AG08395 (cell line): ENCODE results near the gene ADD1.
A peak's percentile ranks its signal among the peaks of the same experiment; 100 is the strongest.
"Not testable (repeated sequence)": the region's sequence is repeated elsewhere in the genome, so short reads cannot be mapped to it uniquely, and the experiment has no call there.

Source experiments
- DNase-seq: peaks from one replicate; pipeline ENCODE4 v3.0.0; 2012; ENCODE audit warnings: mixed read lengths, low spot score

The ADD1 gene

GRCh38 chr4:2886161-2886560 lies 42.5 kb downstream of the ADD1 start:
- DNase-seq = no peak

DNA sequence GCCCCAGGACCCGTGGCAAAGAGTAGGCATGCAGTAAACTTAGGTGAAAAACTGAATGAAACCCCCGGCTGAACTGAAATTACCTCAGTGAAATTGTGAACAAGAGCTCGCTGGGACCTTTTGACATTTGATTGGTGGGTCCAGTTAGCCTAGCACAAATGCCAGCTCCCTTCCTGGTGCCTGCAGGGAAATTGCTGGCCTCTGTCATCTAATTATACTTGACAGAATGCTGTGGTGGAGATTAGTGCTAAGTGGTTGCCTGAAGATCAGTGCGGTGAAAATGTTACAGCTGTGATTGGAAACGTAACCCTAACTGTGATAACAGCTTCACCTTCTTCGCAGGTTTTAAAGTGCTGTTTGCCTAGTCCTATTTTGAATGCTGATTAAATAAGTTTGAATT lies 43.0 kb downstream of the ADD1 start:
- DNase-seq = no peak

DNA sequence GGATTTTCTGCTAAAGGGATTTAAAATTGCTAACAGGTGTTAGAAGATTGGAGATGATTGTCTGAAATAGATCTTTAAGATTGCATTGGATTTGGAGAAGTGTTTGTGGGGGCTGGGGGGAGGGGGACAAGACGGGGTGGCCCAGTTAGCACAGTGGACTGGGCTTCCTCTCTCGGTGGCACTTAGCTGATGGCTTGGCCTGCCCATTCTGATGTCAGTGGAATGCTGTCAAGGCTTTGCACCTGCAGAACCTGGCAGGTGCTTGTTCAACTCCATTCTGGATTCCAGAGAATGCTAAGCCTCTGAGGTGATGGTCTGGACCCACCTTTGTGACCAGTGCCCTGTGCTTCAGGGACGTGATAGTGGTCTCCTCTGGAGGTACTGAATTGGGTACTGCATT lies 43.7 kb downstream of the ADD1 start:
- DNase-seq = no peak

DNA sequence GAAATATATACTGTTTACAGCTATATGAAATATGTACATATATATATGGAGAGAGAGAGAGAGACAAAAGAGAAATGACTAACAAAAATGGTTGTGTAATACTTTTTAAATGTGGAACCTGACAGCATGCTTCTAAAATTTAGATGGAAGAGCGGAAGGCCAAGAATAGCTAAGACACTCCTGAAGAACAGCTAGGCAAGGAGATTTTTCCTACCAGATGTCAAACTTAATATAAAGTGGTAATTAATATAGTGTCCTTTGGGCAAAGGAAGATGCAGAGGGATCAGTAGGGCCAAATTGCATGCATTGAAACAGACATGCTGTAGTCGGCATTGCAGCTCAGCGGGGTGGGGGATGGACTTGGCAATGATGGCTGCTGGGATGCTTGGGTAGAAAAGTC lies 45.2 kb downstream of the ADD1 start:
- no peak for DNase-seq

DNA sequence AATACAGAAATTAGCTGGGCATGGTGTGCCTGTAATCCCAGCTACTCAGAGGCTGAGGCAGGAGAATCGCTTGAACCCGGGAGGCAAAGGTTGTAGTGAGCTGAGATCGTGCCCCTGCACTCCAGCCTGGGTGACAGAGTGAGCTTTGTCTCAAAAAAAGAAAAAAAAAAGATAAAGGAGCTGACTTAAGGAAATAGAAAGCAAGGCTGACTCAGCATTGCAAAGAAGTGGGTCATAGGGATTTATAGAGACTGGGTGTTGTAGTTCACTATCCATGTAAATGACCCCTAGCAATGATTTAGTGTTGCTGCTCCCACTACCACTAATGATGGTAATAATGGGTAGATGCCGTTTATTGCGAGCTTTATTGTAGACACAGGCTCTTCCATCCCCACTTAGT lies 47.6 kb downstream of the ADD1 start:
- DNase-seq = peak; percentile 40

GRCh38 chr4:2893772-2894171 lies 50.1 kb downstream of the ADD1 start:
- DNase-seq = no peak

DNA sequence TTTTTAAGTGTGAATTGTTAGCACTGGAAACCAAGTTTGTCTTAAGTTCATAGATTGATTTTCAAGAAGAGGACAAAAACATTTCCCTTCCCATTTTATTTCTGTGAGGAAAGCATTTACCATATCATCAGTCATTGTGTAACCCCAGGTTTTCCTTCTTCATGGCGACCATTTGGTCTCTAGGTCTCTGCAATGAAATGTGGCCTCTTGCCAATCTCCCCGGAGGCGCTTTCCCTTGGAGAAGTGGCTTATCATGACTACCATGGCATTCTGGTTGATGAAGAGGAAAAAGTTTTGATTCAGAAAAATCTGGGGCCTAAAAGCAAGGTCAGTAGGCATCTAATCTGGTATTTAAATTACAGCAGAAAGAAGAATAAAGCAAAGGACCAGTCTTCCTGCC lies 54.4 kb downstream of the ADD1 start:
- DNase-seq = no peak

DNA sequence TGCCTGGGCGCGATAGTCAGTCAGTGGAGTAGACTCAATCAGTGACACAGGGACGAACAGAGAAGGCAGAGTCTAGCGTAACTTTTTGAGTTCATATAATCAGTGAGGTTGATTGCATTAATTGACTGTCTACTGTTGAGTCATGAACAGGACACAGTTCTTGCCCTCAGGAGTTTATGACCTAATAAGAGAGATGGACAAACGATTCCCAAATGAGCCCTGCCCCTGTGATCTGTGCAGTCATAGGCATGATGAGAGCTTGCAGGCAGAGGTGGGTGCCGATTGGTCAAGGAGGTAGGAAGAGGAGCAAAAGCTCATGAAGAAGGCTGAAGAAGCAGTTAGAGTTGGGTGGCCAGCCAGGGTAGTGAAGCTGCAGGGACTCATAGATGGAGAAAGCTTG lies 57.1 kb downstream of the ADD1 start:
- no peak for DNase-seq

DNA sequence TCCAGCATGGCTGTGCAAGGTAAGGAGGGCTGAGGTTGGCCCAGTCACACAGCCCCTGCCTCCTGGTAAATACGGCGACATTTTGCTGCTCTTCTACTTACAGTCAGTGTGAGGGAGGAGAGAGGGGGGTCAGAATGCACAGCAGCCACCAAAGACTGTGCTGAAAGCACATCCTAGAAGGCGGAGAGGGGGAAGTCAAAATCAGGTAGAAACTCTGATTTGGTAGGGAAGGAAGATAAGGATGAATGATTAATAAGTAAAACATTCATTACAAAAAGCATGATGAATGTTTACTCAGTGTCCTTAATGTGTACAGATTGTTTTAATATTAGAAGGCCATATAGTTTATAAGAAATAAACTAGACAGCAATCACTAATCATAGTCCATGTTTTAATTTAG lies 57.5 kb downstream of the ADD1 start:
- DNase-seq = no peak

GRCh38 chr4:2902126-2902525 lies 58.5 kb downstream of the ADD1 start:
- no peak for DNase-seq

DNA sequence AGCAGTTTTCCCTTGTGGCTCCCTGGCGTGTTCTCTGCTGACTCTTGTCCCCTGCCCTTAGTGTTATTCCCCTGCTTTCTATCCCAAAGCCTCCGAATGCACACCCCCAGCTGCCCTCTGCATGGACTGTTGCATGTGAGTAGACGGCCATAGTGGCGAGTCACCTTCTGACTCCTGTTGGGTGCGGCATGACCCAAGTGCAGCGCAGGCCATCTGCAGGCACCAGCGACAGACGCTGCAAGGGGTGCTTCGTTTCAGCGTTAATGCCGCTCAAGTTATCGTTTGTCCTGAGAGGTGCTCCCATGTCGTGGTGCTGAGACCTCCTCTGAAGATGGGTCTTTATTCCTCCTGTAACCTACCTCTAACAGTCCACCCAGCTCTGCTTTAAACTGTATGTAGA lies 61.9 kb downstream of the ADD1 start:
- no peak for DNase-seq

DNA sequence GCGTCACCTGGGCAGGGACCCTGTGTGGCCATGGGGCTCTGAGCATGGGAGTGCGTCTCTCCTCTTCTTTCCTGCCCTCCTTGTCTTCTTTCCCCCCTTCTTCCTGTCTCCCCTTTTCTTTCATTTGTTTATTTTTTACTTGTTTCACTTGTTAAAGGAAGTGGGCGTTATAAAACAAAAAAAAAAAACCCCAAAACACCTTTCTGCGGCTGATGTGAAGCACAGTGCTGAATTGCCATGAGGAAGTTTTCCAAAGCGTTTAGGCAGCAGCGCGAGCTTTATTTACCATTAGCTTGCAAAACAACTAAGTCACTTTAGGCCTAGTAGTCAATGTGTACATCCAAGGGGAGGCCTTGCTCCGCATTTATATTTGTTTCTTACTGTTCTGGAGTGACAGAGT lies 62.6 kb downstream of the ADD1 start:
- no peak for DNase-seq

GRCh38 chr4:2907226-2907625 lies 63.6 kb downstream of the ADD1 start:
- no peak for DNase-seq

DNA sequence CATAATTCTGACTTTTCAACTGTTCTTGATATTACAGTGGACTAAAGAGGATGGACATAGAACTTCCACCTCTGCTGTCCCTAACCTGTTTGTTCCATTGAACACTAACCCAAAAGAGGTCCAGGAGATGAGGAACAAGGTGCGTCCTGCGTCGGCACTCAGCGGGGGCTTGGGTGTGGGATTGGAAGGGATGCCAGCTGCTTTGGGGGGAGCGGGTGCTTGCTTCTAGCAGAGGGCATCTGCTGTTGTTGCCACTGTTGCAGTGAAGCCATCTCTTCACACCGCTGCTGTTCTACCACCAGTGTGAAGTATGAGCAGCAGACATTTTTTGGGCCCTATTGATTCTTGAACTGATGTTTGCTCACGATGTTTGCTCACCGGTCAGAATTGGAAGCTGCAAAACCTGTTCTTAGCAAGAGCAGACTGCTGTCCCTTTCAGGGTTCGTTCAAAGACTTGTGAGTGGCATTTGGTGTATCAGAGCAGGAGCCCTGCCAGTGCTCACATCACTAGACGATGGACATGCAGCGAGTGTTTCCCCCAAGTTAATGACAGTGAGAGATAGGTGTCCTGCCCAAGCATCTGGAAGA lies 64.2 kb downstream of the ADD1 start:
- DNase-seq = no peak

DNA sequence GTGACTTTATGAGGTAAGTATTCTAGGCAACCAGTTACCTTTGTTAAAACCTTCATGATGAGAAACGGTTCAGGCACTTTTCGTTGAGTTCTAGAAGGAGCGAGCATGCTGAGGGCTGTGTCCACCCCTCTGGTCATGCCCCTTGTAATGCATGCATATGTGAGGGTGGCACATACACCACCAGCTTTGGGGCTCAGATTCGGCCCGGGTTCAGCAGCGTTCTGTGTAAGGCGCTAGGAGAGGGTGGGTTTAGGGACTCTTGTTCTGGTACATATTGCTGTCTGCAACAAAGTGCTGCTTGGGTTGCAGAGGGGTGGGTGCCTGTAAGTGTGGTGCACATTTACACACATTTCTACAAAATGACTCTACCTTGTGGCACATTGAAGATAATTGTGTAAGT lies 65.0 kb downstream of the ADD1 start:
- no peak for DNase-seq

DNA sequence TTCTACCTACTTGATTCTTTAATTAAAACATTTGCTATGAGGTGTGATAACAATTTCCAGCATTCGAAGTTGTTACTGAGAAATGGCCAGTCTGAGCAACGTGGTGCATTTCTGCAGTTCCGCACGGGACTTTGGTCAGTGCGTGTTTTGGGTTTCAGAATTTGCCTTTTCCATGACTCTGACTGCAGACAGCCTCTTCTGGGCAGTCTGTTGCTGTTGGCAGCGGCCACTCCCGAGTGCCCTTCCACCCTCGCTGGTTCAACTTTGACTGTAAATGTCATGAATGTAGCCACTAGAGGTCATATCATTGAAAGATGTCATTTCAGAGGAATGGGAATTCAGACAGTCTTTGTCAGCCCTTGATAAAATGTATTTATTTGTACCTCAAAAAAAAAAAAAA lies 65.9 kb downstream of the ADD1 start:
- DNase-seq = no peak

DNA sequence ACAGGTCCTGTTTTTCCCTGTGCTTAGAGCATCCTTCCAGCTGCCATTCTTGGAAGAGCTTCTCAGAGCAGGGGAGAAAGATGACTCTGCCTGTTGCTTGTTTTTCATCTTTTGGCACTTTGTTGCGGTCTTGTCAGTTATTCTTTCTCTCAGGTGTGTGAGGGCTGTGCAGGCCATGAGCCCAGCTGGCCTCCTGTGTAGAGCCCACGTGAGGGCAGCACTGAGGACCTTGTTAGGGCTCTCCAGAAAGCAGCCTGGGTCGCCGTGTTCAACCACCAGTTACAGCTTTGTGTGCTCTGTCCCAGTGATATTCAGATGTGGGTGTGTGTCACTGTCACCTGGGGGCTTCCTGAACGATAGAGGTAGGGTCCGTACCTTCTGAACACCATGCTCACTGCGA lies 66.8 kb downstream of the ADD1 start:
- no peak for DNase-seq

- DNase-seq = no peak
Measured at GRCh38 chr4:2911868-2912267, 68.2 kb downstream of the ADD1 start.

DNA sequence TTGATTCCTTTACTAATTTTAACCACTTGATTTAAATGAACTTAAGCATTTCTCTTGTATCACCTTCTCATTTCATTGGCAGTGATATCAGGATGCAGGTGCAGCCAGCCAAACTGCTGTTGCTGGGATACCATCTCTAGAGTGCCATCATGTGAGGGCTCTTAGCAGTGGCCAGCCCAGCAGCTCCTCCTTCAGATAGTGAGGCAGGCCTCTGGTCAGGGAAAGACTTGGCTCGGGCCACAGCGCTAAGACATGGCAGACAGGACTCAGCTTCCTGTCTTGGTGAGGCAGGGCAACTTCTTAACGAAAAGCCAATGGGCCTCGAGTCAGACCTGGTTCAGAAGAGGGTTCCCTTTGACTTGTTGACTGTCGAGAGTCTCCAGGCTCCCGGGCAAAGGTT lies 69.5 kb downstream of the ADD1 start:
- DNase-seq = no peak

GRCh38 chr4:2914256-2915126 lies 70.8 kb downstream of the ADD1 start:
- no peak for DNase-seq

- no peak for DNase-seq
Measured at GRCh38 chr4:2915789-2916188, 72.1 kb downstream of the ADD1 start.

- not testable (repeated sequence) for DNase-seq
Measured at GRCh38 chr4:2916696-2917095, 73.1 kb downstream of the ADD1 start.

GRCh38 chr4:2918300-2918699 lies 74.7 kb downstream of the ADD1 start:
- not testable (repeated sequence) for DNase-seq

DNA sequence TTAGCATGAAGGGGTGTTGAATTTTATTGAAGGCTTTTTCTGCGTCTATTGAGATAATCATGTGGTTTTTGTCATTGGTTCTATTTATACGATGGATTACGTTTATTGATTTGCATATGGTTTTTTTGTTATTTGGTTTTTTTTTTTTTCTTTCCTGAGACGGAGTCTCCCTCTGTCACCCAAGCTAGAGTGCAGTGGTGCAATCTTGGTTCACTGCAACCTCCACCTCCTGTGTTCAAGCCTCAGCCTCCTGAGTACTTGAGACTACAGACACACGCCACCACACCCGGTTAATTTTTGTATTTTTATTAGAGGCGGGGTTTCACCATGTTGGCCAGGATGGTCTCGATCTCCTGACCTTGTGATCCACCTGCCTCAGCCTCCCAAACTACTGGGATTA lies 75.1 kb downstream of the ADD1 start:
- DNase-seq = not testable (repeated sequence)
